ENCODE measurements around the gene RPS6KA2. TPM values are rescaled to one million over a fixed set of nuclear protein-coding genes. Genes with fewer than 3 reads are reported as not detected.

RPS6KA2 gene
- total RNA-seq, 1 experiment from 2014 or later: 4.1 TPM

DNA sequence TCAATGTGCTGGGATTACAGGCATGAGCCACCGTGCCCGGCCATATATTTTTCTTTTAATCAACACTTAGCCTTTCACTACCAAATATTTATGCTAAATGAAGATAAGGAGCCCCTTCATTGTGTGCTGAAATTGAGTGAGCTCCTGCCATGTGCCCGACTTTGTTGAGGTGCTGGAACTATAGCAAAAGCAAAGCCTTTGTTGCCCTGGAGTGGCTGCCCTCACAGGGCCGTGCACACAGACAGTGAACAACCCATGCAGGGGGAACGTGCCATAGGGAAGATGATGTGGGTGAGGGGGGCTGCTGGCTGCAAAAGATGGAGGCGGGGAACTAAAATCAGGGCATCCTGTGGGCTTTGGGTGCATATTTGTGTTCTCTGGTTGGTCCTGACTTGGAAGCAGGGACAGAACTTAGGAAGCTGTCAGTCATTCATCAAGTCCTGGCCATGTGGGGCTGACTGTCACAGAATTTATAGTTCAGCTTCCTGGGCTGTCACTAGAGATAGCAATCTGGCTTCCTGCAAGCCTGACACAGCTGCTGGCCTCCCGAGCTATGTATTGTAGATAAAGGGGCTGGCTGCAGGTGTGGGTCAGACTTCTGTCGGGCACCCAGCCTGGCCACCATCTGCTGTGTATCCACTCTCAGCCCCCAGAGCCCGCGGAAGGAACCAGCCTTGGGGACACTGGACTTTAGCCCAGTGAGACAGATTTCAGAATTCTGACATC, 187.5 kb downstream of the RPS6KA2 start:
- CTCF ChIA-PET: interaction anchor here (0.6 kb wide), 1 partner anchor 203 kb away, joined by 3 read pairs; no protein-coding TSS in a partner anchor
- intact Hi-C loops (cut with micrococcal nuclease; ENCODE audit: unreplicated experiment): no loop called here

More for the DNA sequence above, 187.5 kb downstream of the RPS6KA2 start:
- no peak for ATAC-seq
- TF ChIP-seq REST (IDR thresholded peaks at IDR 0.05; ENCODE audit: insufficient read depth in 1 of 2, low read depth in 2 of 2, low read length in 1 of 2) (no peak), CTCF (IDR thresholded peaks at IDR 0.05) (no peak), TCF7L2 (IDR thresholded peaks at IDR 0.05; ENCODE audit: low read depth, low read length) (no peak), POLR2AphosphoS5 (IDR thresholded peaks at IDR 0.05; ENCODE audit: low read depth, low read length) (no peak), SIN3A (IDR thresholded peaks at IDR 0.05; ENCODE audit: borderline replicate concordance, insufficient read depth, low read depth, low read length) (no peak)
- H3K27me3 ChIP-seq (ENCODE audit: control insufficient read depth, insufficient read depth, low read length): no peaks in the 10 kb centered on the region; the same call in 1 of the 2 replicates
- H3K4me3 ChIP-seq (ENCODE audit: low read depth in 2 of 2, low read length in 2 of 2): no peak overlapping the region
- no peak for DNase-seq (ENCODE audit: low read depth, low spot score)
- no peaks in the 10 kb centered on the region for H3K9me3 ChIP-seq (ENCODE audit: control insufficient read depth, insufficient read depth, low read depth, low read length)
- BruUV-seq (replicated peaks): no TSS peak
- H3K27ac ChIP-seq (ENCODE audit: low read length): no peak overlapping the region
- POLR2A ChIA-PET: no interaction called here
- no peaks in the 10 kb centered on the region for H3K36me3 ChIP-seq (ENCODE audit: control insufficient read depth, insufficient read depth, low read length)
- no peaks in the 10 kb centered on the region for H3K4me1 ChIP-seq (ENCODE audit: control insufficient read depth, insufficient read depth, low read length)
- in situ Hi-C loops (cut with HindIII; ENCODE audit: low pct_unique_long_range_greater_than_20kb, low sequenced_read_pairs): no loop called here

All from Panc1 (cell line).